NCI-H1092 treated with DMSO at 0.1 percent for 48 hours (cell line): ENCODE results near the gene POLA2.
"Not testable (repeated sequence)": the region's sequence is repeated elsewhere in the genome, so short reads cannot be mapped to it uniquely, and the experiment has no call there.

Experiments used
- DNase-seq: peaks from one replicate; lab custom pipeline; 2025; lab: John Stamatoyannopoulos, UW

The POLA2 gene

GRCh38 chr11:65242389-65242788 is 19.4 kb upstream of the POLA2 start:
- no peak for DNase-seq

DNA sequence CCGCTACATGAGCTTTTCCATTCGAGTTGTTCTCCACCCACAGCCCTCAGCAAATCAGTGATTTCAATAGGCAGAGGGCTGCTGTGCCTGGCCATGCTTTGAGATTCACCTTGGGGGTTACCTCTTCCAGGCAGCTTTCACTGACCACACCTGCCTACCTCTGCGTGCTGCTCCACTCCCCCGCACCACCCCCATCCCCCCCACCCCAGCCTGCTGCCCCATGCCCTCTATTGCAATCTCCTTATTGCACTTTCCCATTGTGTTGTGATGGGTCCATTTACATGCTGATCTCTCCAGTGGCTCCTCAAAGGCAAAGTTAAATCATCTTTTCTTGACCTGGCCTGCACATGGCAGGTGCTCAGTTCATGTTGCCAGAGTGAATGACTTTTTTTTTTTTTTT is 18.0 kb upstream of the POLA2 start:
- no peak for DNase-seq

GRCh38 chr11:65245046-65245445 is 16.7 kb upstream of the POLA2 start:
- DNase-seq: not testable (repeated sequence)

DNA sequence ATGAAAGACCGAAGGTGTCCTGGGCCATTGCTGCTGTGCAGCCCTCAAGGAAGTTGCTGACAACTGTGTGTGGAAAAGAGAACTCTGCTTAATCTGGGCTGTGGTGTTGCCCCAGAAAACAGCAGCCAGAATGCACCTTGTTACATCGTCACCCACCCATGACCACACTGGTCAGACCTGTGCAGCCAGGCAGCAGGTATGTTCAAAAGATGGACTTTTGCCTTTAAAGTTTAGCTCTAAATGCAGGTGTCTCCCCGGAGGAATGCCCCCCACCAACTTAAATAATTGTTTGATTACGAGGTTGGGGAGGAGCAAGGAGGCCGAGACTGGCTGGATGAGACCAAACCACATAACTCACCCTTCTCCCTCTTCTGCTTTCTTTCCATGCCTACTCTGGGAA is 15.3 kb upstream of the POLA2 start:
- DNase-seq: no peak

DNA sequence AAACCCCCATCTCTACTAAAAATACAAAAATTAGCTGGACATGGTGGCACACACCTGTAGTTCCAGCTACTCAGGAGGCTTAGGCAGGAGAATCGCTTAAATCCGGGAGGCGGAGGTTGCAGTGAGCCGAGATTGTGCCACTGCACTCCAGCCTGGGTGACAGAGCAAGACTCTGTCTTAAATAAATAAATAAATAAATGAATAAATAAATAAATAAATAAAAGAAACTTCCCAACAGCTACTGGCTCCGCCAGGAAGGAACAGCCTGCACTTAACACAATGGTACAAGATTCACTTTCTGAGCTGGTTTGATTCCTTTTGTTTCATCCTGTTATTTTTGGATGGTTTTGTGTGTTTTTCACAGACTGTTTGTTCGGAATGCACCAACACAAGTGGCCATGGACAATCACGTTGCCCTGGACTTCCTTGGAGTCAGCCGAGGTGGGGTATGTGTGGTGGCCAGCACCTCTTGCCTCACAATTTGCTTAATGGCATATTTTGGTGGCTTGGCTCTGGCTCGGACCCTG is 13.5 kb upstream of the POLA2 start:
- not testable (repeated sequence) for DNase-seq

- no peak for DNase-seq
Measured at GRCh38 chr11:65251476-65251875, 10.3 kb upstream of the POLA2 start.

DNA sequence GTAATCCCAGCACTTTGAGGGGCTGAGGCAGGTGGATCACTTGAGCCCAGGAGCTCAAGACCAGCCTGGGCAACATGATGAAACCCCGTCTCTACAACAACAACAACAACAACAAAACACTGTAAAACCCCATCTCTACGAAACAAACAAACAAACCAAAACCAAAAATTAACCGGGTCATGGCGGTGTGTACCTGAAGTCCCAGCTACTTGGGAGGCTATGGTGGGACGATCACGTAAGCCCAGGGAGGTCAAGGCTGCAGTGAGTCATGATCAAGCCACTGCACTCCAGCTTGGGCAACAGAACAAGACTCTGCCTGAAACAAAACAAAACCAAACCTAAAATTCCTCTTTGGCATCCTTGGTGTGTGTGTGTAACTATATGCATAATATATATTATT is 7.0 kb upstream of the POLA2 start:
- DNase-seq: no peak

GRCh38 chr11:65258988-65259387 is 2.8 kb upstream of the POLA2 start:
- DNase-seq: no peak

DNA sequence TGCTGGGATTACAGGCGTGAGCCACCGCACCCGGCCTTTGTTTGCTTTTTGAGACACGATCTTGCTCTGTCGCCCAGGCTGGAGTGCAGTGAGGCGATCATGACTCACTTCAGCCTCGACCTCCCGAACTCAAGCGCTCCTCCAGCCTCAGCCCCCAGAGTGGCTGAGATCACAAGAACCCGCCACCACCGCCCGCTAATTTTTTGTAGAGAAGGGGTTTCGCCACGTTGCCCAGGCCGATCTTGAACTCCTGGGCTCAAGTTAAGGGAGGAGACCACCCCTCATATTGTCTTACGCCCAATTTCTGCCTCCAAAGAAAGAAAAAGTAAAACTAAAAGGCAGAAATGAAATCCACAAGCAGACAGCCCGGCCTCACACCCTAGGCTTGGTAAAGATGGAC is 1.5 kb upstream of the POLA2 start:
- no peak for DNase-seq

DNA sequence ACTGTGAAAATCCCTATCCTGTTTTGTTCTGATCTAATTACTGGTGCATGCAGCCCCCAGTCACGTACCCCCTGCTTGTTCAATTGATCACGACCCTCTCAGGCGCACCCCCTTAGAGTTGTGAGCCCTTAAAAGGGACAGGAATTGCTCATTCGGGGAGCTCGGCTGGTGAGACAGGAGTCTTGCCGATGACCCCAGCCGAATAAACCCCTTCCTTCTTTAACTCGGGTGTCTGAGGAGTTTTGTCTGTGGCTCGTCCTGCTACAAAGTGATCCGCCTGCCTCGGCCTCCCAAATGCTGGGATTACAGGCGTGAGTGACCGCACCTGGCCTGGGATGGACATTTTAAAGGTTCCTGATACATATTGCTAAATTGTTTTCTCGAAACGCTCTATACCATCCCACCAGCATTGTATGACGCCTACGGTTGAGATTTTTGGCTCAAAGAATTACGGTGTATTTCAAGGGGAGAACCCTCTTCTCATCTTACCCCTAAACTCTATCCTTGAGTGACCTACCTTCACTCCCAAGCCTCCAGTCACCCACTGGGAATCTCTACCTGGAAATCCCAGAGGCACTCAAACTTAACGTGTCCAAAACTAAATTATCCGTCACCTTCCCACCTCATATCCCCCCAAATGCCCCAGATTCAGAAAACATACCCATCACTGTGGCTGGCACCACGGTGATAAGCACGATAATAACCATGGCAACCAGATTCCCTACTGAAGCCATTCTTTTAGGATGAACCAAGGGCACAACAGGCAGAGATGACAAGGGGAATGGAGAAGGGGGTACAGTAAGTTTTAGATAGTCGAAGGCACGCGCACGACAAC is 789 bp upstream of the POLA2 start:
- DNase-seq: no peak

GRCh38 chr11:65262381-65262680 is 569 bp downstream of the POLA2 start:
- no peak for DNase-seq

- DNase-seq: no peak
Measured at GRCh38 chr11:65262776-65263175, 1.0 kb downstream of the POLA2 start.

DNA sequence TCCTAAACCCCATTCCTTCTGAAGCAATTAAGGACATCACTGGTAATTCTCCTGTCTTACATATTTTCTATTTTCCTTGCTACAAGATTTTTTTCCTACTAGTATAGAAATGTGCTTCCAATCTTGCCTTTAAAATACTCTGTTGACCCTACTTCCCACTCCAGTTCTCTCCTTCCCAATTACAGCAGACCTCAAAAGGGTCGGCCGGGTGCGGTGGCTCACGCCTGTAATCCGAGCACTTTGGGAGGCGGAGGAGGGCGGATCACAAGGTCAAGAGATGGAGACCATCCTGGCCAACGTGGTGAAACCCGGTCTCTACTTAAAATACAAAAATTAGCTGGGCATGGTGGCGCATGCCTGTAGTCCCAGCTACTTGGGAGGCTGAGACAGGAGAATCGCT is 3.0 kb downstream of the POLA2 start:
- not testable (repeated sequence) for DNase-seq

GRCh38 chr11:65266210-65266609 is 4.4 kb downstream of the POLA2 start:
- DNase-seq: no peak

GRCh38 chr11:65274735-65275682 is 13.2 kb downstream of the POLA2 start:
- DNase-seq: peak; percentile 39

- DNase-seq: no peak
Measured at GRCh38 chr11:65275906-65276305, 14.1 kb downstream of the POLA2 start.

GRCh38 chr11:65277631-65278277 is 16.0 kb downstream of the POLA2 start:
- no peak for DNase-seq

DNA sequence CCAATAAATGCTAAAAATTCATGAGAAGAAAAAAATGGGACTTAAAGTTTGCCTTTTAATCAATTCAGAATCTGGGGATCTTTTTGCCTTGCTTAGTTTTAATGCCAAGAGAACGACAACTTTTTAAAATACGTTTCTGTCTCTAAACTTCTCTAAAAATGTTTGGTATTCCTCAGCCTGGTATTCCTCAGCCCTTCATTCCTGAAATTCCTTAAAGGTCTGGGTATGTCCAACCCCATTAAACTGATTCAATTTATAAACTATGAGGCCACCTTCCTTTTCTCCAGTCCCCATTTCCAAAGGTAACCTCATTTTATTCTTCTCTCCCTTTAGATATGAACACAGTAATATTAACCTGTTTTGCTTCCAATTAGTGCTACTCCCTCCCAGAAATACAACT is 16.6 kb downstream of the POLA2 start:
- DNase-seq: no peak

DNA sequence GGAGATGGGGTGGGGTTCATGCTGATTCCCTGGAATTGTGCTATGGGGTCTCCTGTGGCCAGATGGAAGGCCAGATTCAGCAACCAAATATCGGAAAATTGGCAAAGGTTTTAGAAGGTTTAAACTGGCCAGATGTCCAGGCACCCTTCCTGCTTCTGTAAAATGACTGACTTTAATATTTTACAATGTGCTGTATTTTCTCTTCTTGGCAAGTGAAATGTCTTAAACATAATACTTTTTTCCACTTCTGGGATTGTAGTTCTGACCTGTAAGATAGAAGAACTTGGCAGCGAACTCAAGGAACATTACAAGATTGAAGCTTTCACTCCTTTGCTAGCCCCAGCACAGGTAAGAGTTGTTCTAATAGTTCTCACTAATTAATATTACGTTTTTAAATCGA is 17.5 kb downstream of the POLA2 start:
- no peak for DNase-seq

GRCh38 chr11:65279741-65280440 is 18.1 kb downstream of the POLA2 start:
- no peak for DNase-seq

DNA sequence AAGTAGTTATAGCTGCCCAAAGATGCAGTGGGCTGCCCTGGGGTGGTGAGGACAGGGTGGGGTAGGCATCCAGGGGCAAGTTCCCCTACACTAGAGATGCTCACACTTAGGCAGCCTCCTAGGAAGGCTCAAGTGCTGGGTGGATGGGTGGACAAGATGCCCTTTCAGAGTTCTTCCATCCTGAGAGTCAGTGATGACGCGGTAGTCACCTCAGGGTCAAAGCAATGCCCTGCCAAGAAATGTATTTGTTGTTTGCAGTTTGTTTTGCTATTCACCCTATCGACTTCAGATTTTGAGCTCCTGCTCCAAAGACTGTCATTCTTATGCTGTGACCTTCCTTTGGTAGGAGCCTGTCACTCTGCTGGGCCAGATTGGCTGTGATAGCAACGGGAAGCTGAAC is 18.9 kb downstream of the POLA2 start:
- DNase-seq: no peak

- DNase-seq: no peak
Measured at GRCh38 chr11:65286686-65287085, 24.9 kb downstream of the POLA2 start.
